GM18951 (cell line): Measurements from ENCODE around the gene MCIDAS.

Experiments
- POLR2A ChIP-seq: IDR thresholded peaks from 4 replicates; pipeline ENCODE4 v1.6.1; 2011; ENCODE audit warnings: mild to moderate bottlenecking; ENCODE audit not compliant: insufficient read length, insufficient read depth; ENCODE audit errors: extremely low read depth
- in situ Hi-C: fragments of 300-500 bp; cut with MboI; formaldehyde crosslinking; loops from one replicate; pipeline ENCODE4 v1.12.0; 2022; ENCODE audit warnings: low sequenced_read_pairs, mixed read lengths, inconsistent platforms; ENCODE audit not compliant: unreplicated experiment

Gene MCIDAS

DNA sequence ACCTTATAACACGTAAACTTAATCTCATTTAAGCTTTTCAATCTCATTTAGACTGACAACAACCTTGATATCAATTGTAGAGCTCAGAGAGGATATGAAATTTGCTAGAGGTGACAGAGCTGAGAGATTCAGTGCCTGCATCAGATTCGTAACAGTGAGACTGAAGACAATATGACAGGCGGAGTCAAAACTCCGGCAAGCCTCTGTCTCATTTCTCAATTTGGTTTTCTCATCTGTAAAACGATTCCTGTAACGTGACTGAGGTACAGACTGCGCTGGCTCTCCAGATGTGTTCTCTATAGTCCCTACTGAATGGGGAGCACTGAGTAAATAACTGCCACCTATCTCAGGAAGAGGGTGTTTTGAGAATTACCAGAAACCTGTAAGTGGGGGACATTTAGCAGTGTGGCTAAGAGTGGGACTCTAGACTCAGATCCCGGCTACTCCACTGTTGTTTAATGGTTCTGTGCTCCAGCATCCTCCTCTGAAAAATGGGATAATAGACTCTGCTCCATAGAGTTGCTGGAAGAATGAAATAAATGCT, 3.0 kb upstream of the MCIDAS start:
- no peak for TF ChIP-seq POLR2A
- in situ Hi-C loops: no loop called here

DNA sequence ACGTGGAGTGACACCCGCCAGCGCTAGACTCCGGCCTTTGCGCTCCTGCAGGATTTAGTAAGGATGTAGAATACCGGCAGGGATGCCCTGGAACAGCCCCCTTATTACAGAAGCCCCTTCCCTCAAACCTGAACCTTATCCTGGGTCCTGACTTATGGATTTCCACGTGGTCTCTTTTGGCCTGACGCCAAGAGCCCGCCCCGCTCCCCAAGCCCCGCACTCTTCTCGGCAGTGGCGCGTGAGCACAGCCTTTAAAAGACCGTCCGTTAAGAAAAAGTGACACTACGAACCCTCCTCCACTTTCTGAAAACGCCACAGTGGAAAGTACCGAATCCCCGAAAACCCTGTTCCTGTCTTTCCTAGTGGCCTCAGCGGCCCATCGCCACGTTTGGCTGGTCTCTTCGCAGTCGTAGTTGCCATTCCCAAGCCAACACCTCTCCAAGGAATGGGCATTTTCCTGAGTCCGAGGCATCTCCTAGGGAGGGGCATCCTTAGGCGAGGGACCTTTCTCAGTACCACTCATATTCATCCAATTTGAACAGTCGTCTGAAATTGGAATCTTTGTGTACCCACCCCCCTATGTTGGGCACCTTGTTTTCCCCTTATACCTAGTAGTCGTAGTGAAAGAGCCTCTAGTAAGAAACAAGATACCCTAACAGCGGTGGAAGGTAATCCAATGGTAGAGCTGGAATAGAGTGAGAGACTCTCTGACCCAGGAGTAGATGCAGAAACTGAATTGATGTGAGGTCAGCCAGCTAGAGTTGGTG, 732 bp upstream of the MCIDAS start:
- in situ Hi-C loops: no loop called here
- TF ChIP-seq POLR2A: no peak

DNA sequence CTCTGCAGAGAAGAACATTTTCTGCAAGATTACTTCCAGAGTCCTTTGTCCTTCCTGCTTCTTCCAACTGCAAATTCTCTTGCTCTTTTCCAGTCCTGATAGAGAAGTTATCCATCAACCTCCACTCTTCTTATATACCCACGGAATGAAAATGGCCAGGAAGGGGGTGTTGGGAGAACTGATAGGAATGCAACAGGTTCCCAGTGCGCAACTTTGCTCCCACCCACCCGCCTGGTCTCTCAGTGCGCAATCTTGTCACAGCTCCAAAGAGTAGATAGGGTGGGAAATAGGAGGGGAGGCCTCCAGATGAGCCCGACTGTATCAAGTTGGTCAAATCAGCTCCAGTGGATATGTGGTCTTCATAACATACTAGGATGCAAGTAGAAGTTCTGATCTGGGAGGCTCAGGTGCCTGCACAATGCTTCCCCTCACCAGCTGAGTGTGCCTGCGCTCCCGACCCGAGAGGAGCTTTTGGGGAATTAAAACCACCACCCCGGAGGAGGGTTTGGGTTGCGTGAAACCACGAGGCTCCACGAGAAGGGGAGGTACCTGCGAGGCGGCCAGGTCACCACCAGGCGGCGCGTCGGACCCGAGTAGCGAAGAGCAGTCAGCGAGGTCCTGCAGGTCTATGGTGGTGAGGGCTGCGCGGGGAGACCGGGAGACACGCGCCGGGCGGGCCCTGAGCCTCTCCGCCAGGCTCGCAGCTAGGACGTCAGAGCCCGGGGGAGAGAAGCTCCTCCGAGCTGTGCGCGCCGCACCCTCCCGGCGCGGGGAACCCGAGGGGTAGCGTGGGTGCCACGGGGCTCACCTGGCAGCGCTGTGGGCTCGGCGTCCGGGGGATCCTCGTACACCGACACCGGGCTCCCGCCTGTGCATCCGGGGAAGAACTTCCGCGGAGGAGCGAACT, 835 bp downstream of the MCIDAS start:
- no peak for TF ChIP-seq POLR2A
- in situ Hi-C loops: no loop called here

DNA sequence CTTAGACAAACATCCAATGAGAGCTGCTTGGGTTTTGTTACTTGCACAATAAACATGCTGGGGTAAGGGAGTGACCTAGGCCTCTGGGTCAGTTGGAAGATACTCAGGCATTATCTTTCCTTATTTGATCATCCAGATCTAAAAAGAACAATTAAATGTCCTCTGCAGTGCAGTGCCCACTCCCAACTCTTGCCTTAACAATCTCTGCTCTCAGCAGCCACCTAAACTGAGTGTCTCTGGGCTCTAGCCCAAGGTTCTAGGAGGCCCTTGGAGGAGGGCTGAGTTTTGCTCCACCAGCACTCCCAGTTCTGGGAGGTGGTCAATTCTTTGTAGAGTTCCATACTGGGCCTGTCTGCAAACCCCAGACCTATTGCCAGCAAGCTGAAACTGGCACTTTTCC, 1.8 kb downstream of the MCIDAS start:
- in situ Hi-C loops: no loop called here
- TF ChIP-seq POLR2A: no peak

DNA sequence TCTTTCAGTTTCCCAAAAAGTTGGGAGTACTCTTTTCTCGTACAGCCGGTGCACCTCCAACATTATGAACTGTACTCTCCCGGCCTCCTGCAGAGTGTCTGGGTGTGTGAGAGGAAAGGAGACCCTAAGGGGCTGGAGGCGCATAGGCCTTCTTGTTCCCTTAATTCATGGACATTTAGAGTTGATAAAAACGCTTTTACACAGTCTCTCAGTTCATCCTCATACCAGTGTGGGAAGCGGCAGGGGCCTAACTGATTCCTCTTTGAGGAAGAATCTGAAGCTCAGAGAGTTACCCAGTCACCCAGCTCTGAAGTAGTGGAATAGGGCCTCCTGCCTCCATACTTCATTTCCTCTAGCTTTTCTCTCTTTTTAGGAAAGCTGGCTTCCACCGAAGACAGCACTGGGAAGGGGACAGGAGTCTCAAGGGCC, 3.3 kb downstream of the MCIDAS start:
- in situ Hi-C loops: no loop called here

DNA sequence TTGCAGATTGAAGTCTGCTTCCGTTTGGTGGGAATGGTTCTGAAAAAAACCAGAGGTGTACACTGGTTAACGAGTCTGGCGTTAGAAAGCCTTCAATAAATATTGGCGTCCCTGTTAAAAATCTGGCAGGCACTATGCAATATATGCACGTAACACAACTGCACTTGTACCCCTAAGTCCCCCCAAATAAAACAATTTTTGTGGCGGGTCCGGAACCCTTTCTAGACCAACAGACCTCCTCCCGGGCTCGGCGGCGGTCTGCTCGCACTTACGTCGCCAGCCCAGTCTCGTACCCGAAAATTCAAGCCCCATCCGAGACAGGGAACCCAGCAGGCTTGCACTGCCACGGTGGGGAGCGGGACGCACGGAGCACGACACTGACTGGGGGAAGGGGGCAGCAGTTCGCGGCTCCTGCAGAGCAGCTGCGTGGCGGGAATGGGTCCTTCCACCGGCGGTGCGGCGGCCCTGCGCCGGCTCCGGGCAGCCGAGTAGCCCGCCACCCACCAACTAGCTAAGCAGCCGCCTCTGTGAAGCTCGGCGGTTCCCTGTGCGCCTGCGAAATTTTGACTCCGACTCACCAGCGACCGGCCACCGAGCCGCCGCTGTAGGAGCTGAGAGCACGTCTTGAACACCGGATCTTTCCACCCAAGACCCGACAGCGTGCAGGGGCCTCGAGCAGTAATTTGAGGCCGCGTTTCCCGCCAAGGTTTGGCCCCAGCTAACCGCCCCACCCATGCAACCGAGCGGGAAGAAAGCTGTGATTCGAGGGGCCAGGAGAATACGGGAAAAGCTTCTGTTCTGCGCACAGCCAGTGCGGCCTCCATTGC, 3.9 kb downstream of the MCIDAS start:
- in situ Hi-C loops: no loop called here
- no peak for TF ChIP-seq POLR2A

More for the DNA sequence above, 3.3 kb downstream of the MCIDAS start:
- TF ChIP-seq POLR2A: no peak

DNA sequence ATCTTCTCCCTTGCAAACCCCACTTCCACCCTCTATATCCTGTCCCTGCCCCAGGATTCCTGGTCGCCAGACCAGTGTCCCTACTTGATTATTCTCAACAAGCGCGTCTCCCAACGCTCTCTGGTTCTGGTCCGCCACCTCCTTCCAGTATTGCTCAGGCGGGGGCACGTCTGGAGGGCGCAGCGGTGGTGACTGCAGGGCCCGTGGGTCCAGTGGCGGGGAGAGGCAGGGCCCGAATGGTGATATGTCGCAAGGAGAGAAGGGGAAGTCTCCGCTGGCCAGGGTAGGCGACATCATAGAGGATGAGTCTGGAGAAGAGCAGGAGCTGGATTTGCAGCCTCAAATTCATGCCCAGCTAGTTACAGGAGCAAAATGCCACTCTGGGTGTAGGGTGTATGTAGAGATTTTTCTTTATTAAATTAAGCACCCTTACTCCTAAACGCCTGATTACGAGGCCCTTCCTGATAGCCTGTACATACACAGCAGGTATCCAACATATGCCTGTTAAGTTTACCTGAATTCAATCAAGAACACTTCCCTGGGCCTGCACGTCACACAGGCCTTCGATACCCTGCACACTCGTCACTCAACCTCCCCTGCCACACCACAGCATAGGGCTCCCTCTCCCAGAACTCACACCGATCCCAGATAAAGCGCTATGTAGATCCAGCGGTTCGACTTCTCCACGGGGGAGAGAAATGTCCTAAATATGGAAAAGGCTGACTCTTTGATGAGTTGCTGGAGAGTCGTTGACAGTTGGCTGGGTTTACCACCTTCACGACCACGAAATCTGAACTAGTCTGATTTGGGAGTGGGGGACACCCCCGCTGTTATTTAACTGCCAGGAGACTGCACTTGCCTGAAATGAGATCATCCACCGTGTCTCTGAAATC, 4.8 kb downstream of the MCIDAS start:
- in situ Hi-C loops: no loop called here

DNA sequence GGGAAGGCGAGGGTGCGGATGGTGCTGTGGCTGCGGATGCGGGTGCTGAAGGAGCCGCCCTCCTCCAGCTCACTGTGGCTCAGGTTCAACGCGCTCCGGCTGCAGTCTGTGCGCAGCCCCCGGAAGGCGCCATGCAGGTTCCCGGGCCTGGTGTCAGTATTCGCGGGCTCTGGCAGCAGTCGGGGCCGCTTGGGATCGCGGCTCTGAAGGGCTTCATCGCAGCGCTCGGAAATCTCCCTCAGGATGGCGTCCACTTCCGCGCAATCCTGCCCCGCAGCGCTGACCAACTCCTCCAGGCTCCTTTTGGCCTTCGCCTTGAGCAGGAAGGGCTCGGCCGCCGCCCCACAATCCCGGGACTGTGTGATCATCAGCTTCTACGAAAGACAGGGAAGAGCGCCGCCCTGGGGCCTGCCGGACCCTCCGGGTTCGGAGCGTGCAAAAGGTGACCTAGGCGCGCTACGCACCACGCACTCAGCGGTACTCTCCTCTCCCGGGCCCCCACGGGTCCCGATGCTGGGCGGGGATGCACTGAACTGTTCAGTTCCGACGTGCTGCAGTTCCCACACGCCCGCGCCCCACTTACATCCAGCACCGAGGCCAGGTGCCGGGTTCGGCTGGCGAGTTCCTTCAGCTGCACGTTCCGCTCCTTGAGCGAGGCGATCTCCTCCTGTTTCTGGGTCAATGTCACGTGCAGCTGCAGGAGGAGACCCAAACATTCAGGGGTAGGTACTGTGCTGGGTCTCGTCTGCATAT, 6.5 kb downstream of the MCIDAS start:
- no peak for TF ChIP-seq POLR2A
- in situ Hi-C loops: no loop called here

More for the DNA sequence above, 4.8 kb downstream of the MCIDAS start:
- TF ChIP-seq POLR2A: no peak

DNA sequence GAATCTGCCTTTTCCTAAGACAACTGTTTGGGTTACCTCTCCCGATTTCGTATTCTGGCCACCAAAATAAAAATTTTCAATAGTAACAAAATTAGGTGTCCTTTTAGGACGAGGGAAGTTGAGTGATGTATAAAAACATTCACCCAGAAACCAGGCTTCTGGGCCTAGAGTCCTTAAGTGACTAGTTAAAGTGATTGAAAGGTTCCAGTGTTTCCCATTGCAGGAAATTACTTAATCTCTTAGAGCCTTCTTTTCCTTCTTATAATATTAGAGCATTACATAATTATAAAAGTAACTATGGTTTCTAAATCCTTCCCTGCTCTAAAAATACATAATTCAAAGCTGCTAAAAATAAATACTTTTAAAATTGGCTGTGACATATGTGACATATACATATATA, 7.3 kb downstream of the MCIDAS start:
- in situ Hi-C loops: no loop called here
- TF ChIP-seq POLR2A: no peak

DNA sequence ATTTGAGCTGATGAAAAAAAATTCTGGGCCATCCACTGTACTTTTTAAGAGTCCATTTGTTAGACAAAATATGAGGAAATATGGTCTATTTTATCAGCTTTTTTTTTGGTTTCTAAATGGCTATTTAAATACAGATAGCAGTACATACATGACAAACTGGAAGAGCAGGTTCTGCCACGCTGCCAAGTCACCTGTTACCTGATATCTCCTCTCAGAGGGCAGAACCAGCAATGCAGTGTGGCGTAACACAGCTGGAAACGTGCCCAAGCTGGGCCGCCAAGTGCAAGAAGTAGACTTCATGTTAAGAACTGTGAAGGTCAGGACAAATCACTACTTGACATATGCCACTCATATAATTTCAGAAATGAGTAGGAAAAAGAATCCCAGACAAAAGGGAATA, 8.1 kb downstream of the MCIDAS start:
- TF ChIP-seq POLR2A: no peak
- in situ Hi-C loops: no loop called here

DNA sequence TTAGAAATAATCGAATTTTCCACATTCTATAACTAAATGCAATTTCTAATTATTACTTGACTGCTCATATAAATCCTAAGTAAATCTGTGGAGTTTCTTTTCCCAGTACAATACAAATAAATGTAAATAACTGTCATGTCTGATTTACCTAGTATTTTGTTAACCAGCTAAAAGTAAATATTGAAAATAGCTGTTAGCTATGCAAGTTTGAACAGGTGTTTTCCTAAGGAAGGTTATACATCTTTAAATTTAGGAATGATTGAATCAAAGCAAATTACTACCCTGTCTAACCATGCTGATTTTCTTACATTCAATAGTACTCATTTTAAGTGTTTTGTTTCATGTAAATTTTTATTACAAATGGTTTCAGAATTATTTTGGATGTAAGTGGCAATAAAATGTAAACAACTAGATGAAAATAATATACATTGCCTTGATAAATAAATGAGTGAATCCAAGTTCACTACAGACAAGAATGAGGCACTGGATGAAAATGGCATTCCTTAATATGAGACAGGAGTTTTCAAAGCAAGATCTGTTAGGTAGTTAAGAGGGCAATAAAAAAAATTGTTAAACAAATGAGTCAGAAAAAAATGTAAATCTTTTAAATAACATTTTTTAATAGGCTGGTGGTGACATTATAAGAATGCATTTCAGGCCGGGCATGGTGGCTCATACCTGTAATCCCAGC, 15.8 kb downstream of the MCIDAS start:
- no peak for TF ChIP-seq POLR2A
- in situ Hi-C loops: no loop called here
